NCI-H1092 treated with DMSO at 0.1 percent for 48 hours (cell line): ENCODE results near the gene CEP104.

Source experiments
- DNase-seq: peaks from one replicate; lab custom pipeline; 2025; lab: John Stamatoyannopoulos, UW

CEP104 gene

GRCh38 chr1:3894626-3895278 is 37.7 kb upstream of the CEP104 start:
- DNase-seq: no peak

- no peak for DNase-seq
Observed at GRCh38 chr1:3893190-3893589, 36.2 kb upstream of the CEP104 start.

- DNase-seq: no peak
Observed at GRCh38 chr1:3892748-3893147, 35.7 kb upstream of the CEP104 start.

- no peak for DNase-seq
Observed at GRCh38 chr1:3891329-3891865, 34.4 kb upstream of the CEP104 start.

- DNase-seq: no peak
Observed at GRCh38 chr1:3890389-3891328, 33.6 kb upstream of the CEP104 start.

- DNase-seq: no peak
Observed at GRCh38 chr1:3889936-3890335, 32.9 kb upstream of the CEP104 start.

- no peak for DNase-seq
Observed at GRCh38 chr1:3888301-3888700, 31.3 kb upstream of the CEP104 start.

GRCh38 chr1:3886691-3887090 is 29.7 kb upstream of the CEP104 start:
- no peak for DNase-seq

GRCh38 chr1:3886106-3886670 is 29.2 kb upstream of the CEP104 start:
- DNase-seq: no peak

- no peak for DNase-seq
Observed at GRCh38 chr1:3885611-3886010, 28.6 kb upstream of the CEP104 start.

GRCh38 chr1:3884966-3885365 is 28.0 kb upstream of the CEP104 start:
- DNase-seq: no peak

GRCh38 chr1:3883194-3883925 is 26.3 kb upstream of the CEP104 start:
- no peak for DNase-seq

GRCh38 chr1:3881193-3881480 is 24.1 kb upstream of the CEP104 start:
- no peak for DNase-seq

- no peak for DNase-seq
Observed at GRCh38 chr1:3880429-3881192, 23.6 kb upstream of the CEP104 start.

GRCh38 chr1:3879787-3880428 is 22.9 kb upstream of the CEP104 start:
- no peak for DNase-seq

GRCh38 chr1:3879099-3879498 is 22.1 kb upstream of the CEP104 start:
- DNase-seq: no peak

- no peak for DNase-seq
Observed at GRCh38 chr1:3876716-3877115, 19.7 kb upstream of the CEP104 start.

- DNase-seq: no peak
Observed at GRCh38 chr1:3874736-3875135, 17.7 kb upstream of the CEP104 start.

- DNase-seq: no peak
Observed at GRCh38 chr1:3872546-3872945, 15.5 kb upstream of the CEP104 start.

- DNase-seq: no peak
Observed at GRCh38 chr1:3871451-3871805, 14.4 kb upstream of the CEP104 start.

GRCh38 chr1:3869751-3870301 is 12.8 kb upstream of the CEP104 start:
- DNase-seq: no peak
